Kidney (tissue), 2 donors: Measurements from ENCODE around the gene MYL5. TPM values are rescaled to one million over a fixed set of nuclear protein-coding genes. Genes with fewer than 3 reads are reported as not detected.

Experiments used
- polyA plus RNA-seq: library from polyadenylated mRNA; stranded (reverse); fragments of 350-450 nt; fragmentation: Illumina TruSeq; extraction: RNeasy Lipid Tissue Mini Kit (QIAGEN cat#74804); gene quantifications from one replicate; pipeline ENCODE4 v1.2.3, GENCODE V29; 2014; ENCODE audit warnings: low read depth, low replicate concordance; ENCODE audit not compliant: insufficient read depth
- total RNA-seq: library from RNA; stranded (reverse); fragmentation: NEBNext Ultra II Directional; extraction: Animal tissue kit (Norgen Biotek cat#: 25700); gene quantifications from one replicate; pipeline ENCODE4 v1.2.1, GENCODE V29; 2021
- donor health status: DM: yes; HTN: yes; CAD: no.

Gene MYL5
- total and polyA plus RNA-seq, 2 donors from 2014 or later = 17.9 to 29.6 TPM

Other genes with a start within 250 kb of the MYL5 start
- gene ZNF721, start 175.4 kb upstream of the MYL5 start, total RNA-seq = 33.3 TPM
- gene ZNF721, start 175.4 kb upstream of the MYL5 start, polyA plus RNA-seq = 9.2 TPM
- gene PIGG, start 175.3 kb upstream of the MYL5 start, total RNA-seq = 67.9 TPM
- 37.8 TPM for gene PIGG, start 175.3 kb upstream of the MYL5 start, polyA plus RNA-seq
- gene TMEM271, start 98.2 kb upstream of the MYL5 start, total RNA-seq = not detected
- gene TMEM271, start 98.2 kb upstream of the MYL5 start, polyA plus RNA-seq = not detected
- 10.7 TPM for gene PDE6B, start 49.0 kb upstream of the MYL5 start, total RNA-seq
- gene PDE6B, start 49.0 kb upstream of the MYL5 start, polyA plus RNA-seq = 10.8 TPM
- gene ATP5ME, start 266 bp upstream of the MYL5 start, total RNA-seq = 248 TPM
- gene ATP5ME, start 266 bp upstream of the MYL5 start, polyA plus RNA-seq = 1,928 TPM
- 18.2 TPM for gene SLC49A3, start 14.6 kb downstream of the MYL5 start, total RNA-seq
- 12.6 TPM for gene SLC49A3, start 14.6 kb downstream of the MYL5 start, polyA plus RNA-seq
- gene PCGF3, start 31.3 kb downstream of the MYL5 start, total RNA-seq = 59.6 TPM
- 21.7 TPM for gene PCGF3, start 31.3 kb downstream of the MYL5 start, polyA plus RNA-seq
- gene CPLX1, start 151.6 kb downstream of the MYL5 start, total RNA-seq = 10.2 TPM
- 3.9 TPM for gene CPLX1, start 151.6 kb downstream of the MYL5 start, polyA plus RNA-seq